Stomach (tissue), 4 donors: ENCODE data around the gene TMEM191C.

Experiments
- CTCF ChIP-seq, 7 experiments: fragments of 450-650 bp in 4 of 7; fragments of 200-600 bp in 3 of 7; sonication (generic) in 3 of 7; IDR thresholded peaks; one replicate each; pipeline ENCODE4 v1.5.1; 2016 to 2019; ENCODE audit warnings: antibody characterized with exemption in 7 of 7, control low read depth in 2 of 7, mild to moderate bottlenecking in 1 of 7
- EP300 ChIP-seq: sonication (generic); formaldehyde crosslinking; IDR thresholded peaks from one replicate; pipeline ENCODE4 v1.6.1; 2017; ENCODE audit warnings: antibody characterized with exemption
- POLR2AphosphoS5 ChIP-seq, 3 donors: sonication (generic); formaldehyde crosslinking; IDR thresholded peaks; one replicate each; pipeline ENCODE4 v1.6.1; 2016; ENCODE audit warnings: antibody characterized with exemption in 3 of 3

DNA sequence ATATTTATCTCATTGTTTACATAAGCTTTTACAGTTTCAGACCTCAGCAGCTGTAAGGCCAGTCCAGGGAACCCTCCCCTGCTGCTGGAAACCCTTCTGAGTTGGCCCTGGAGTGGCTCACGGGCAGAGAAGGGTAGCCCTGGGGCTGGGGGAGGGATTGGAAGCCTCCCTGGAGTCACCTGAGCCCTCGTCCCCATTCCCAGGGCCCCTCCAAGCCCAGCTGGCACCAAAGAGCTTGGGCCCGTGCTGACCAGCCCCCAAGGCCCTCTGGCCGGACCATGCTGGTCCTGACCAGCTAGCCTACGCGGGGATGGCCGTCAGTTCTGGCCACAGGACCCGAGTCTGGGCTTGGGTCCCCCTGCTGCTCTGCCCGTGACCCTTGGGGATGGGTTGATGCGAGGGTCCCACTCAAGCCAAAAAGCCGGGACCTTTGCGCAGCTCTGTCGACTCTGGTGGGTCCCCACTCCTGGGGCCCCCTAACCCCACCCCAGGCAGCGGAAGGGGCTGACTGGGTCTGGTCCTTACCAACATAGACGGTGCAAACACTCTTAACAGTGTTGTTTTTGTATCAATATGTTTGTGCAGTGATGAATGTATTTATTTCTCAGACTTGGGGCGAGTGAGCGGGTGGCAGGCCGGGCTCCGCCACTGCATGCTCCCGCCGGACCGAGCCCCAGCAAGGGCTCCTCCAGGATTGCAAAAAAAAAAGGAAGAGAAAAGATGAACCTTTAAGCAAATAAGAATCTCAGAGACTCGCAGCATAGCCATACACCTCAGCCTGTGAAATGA is 17.5 kb upstream of the TMEM191C start:
- TF ChIP-seq EP300 (no peak), POLR2AphosphoS5 (IDR thresholded peaks at IDR 0.05) (no peak), CTCF (IDR thresholded peaks at IDR 0.05) (no peak)
